Activated CD8-positive, alpha-beta T cell treated with anti-CD3 and anti-CD28 coated beads for 36 hours (primary cell): ENCODE measurements around the gene PHOSPHO2. TPM values are rescaled to one million over a fixed set of nuclear protein-coding genes. Genes with fewer than 3 reads are reported as not detected.

ENCODE experiments used
- ATAC-seq: fragments of 200-7000 bp; cut with Tn5 transposase; one replicate; pipeline ENCODE4 v1.10.0; 2021; ENCODE audit warnings: mild to moderate bottlenecking, moderate library complexity
- CTCF ChIA-PET: fragments of 350-600 bp; sonication (Branson Sonifier 250); formaldehyde crosslinking; loops from one replicate; lab custom pipeline; 2021; ENCODE audit warnings: antibody characterized with exemption; lab: Charles Lee
- POLR2A ChIA-PET: fragments of 350-600 bp; sonication (Branson Sonifier 250); formaldehyde crosslinking; loops from one replicate; lab custom pipeline; 2021; ENCODE audit warnings: antibody characterized with exemption; lab: Charles Lee
- DNase-seq: peaks from one replicate; pipeline ENCODE4 v3.0.0-alpha.2; 2020
- H3K27ac Mint-ChIP-seq: one replicate; pipeline ENCODE4 v1.8.0; 2021; ENCODE audit warnings: mild to moderate bottlenecking, mixed read lengths
- H3K27me3 Mint-ChIP-seq: one replicate; pipeline ENCODE4 v1.8.0; 2021; ENCODE audit warnings: mixed read lengths
- H3K36me3 Mint-ChIP-seq: one replicate; pipeline ENCODE4 v1.8.0; 2021; ENCODE audit warnings: low read depth, mixed read lengths
- H3K4me1 Mint-ChIP-seq: one replicate; pipeline ENCODE4 v1.8.0; 2021; ENCODE audit warnings: low read depth, mixed read lengths
- H3K4me3 Mint-ChIP-seq: one replicate; pipeline ENCODE4 v1.8.0; 2021; ENCODE audit warnings: mild to moderate bottlenecking, moderate library complexity, mixed read lengths
- H3K9me3 Mint-ChIP-seq: one replicate; pipeline ENCODE4 v1.8.0; 2021; ENCODE audit warnings: mixed read lengths
- CTCF ChIP-seq: fragments of 200-600 bp; IDR thresholded peaks from one replicate; pipeline ENCODE4 v1.8.0; 2022; ENCODE audit warnings: antibody characterized with exemption, mild to moderate bottlenecking
- intact Hi-C: fragments of 100-400 bp; cut with micrococcal nuclease; formaldehyde crosslinking; loops from one replicate; pipeline ENCODE4 v1.10.0; 2022
- total RNA-seq, 2 experiments: library from RNA; stranded (reverse); gene quantifications; one replicate each; pipeline ENCODE4 v1.2.3, GENCODE V29; 2021

Gene PHOSPHO2
- total RNA-seq, 2 experiments from 2014 or later = 3.2 to 3.9 TPM

- DNase-seq (peak; percentile 4), ATAC-seq (peak; percentile 8)
- POLR2A ChIA-PET = no interaction called here
- Mint-ChIP-seq H3K4me1 (peaks cover 14% of the 10 kb centered on the region), H3K27ac (no peak overlapping the region), H3K9me3 (no peaks in the 10 kb centered on the region), H3K27me3 (peaks cover 17% of the 10 kb centered on the region), H3K36me3 (peaks cover 9% of the 10 kb centered on the region), H3K4me3 (peak overlapping the region; percentile 74)
- no peak for TF ChIP-seq CTCF
- CTCF ChIA-PET = interaction anchor here (0.8 kb wide), 1 partner anchor 10 kb away, joined by 3 read pairs; no protein-coding TSS in a partner anchor
- intact Hi-C loops = no loop called here
Measured at GRCh38 chr2:169732583-169733358, 38.5 kb downstream of the PHOSPHO2 start.

- TF ChIP-seq CTCF = no peak
- intact Hi-C loops = no loop called here
Measured at GRCh38 chr2:169734169-169734847, 40.0 kb downstream of the PHOSPHO2 start.

GRCh38 chr2:169735623-169736022 is 41.4 kb downstream of the PHOSPHO2 start:
- CTCF ChIA-PET = interaction anchor here (1.5 kb wide), 1 partner anchor 10 kb away, joined by 4 read pairs; no protein-coding TSS in a partner anchor
- H3K27me3 Mint-ChIP-seq = peaks cover 17% of the 10 kb centered on the region
- peaks cover 19% of the 10 kb centered on the region for H3K36me3 Mint-ChIP-seq
- no peaks in the 10 kb centered on the region for H3K9me3 Mint-ChIP-seq
- POLR2A ChIA-PET = interaction anchor here (1.1 kb wide), 2 partner anchors 10 to 41 kb away, joined by 3 read pairs; partner anchors contain the start of genes CFAP210 and PHOSPHO2
- no peak overlapping the region for H3K27ac Mint-ChIP-seq
- no peak for TF ChIP-seq CTCF
- intact Hi-C loops = no loop called here
- H3K4me3 Mint-ChIP-seq = peak overlapping the region; percentile 43
- ATAC-seq = no peak
- no peak for DNase-seq
- H3K4me1 Mint-ChIP-seq = peaks cover 16% of the 10 kb centered on the region

More at GRCh38 chr2:169734169-169734847, 40.0 kb downstream of the PHOSPHO2 start:
- CTCF ChIA-PET = interaction anchor here (0.7 kb wide), 1 partner anchor 431 kb away, joined by 3 read pairs; no protein-coding TSS in a partner anchor
- POLR2A ChIA-PET = interaction anchor here (0.6 kb wide), 1 partner anchor 9 kb away, joined by 3 read pairs; no protein-coding TSS in a partner anchor
- peaks cover 14% of the 10 kb centered on the region for H3K36me3 Mint-ChIP-seq
- ATAC-seq (peak; percentile 56), DNase-seq (peak; percentile 27)
- H3K27me3 Mint-ChIP-seq = peaks cover 17% of the 10 kb centered on the region
- no peak overlapping the region for H3K27ac Mint-ChIP-seq
- peaks cover 16% of the 10 kb centered on the region for H3K4me1 Mint-ChIP-seq
- peak overlapping the region; percentile 75 for H3K4me3 Mint-ChIP-seq
- H3K9me3 Mint-ChIP-seq = no peaks in the 10 kb centered on the region

- POLR2A ChIA-PET = no interaction called here
- Mint-ChIP-seq H3K27me3 (peaks cover 17% of the 10 kb centered on the region), H3K4me1 (peaks cover 16% of the 10 kb centered on the region), H3K36me3 (peaks cover 24% of the 10 kb centered on the region), H3K27ac (no peak overlapping the region), H3K4me3 (no peak overlapping the region), H3K9me3 (no peaks in the 10 kb centered on the region)
- CTCF ChIA-PET = no interaction called here
- TF ChIP-seq CTCF = no peak
- ATAC-seq = no peak
- no peak for DNase-seq
- intact Hi-C loops = no loop called here
Measured at GRCh38 chr2:169736902-169737301, 42.6 kb downstream of the PHOSPHO2 start.
